Stimulated activated CD4-positive, alpha-beta T cell treated with anti-CD3 and anti-CD28 coated beads, TNF-alpha, amount 100 ng/mL, for 4 hours (primary cell): ENCODE measurements around the gene SPARC.

Source experiments
- DNase-seq, 3 experiments: peaks; one replicate each; pipeline ENCODE4 v3.0.0-alpha.2; 2020; ENCODE audit warnings: low read depth in 3 of 3

The SPARC gene

GRCh38 chr5:151620461-151620840 is 66.3 kb downstream of the SPARC start:
- DNase-seq, result no peak

GRCh38 chr5:151619812-151620460 is 66.8 kb downstream of the SPARC start:
- no peak for DNase-seq

- DNase-seq, result no peak
These were observed 67.8 kb downstream of the SPARC start for GRCh38 chr5:151618907-151619306.

GRCh38 chr5:151617841-151618710 is 68.6 kb downstream of the SPARC start:
- DNase-seq, result no peak

GRCh38 chr5:151617383-151617840 is 69.3 kb downstream of the SPARC start:
- no peak for DNase-seq

GRCh38 chr5:151615431-151615830 is 71.3 kb downstream of the SPARC start:
- no peak for DNase-seq

GRCh38 chr5:151614565-151614964 is 72.2 kb downstream of the SPARC start:
- DNase-seq, result no peak

GRCh38 chr5:151612689-151613427 is 73.9 kb downstream of the SPARC start:
- peak; percentile 15 to 38 (median 18) for DNase-seq

GRCh38 chr5:151611127-151611775 is 75.5 kb downstream of the SPARC start:
- no peak for DNase-seq
